ENCODE results near the gene VPS26C. TPM values are rescaled to one million over a fixed set of nuclear protein-coding genes. Genes with fewer than 3 reads are reported as not detected.

Gene VPS26C
- total RNA-seq, 1 experiment from 2014 or later: 33.1 TPM

Other genes starting within 250 kb of the VPS26C start
- 35.8 and 47.6 TPM in 2 replicates for gene PIGP, start 194.3 kb downstream of the VPS26C start, total RNA-seq (2014; rRNA removed; shearing (Covaris generic); ENCODE audit: low replicate concordance)
- gene TTC3, start 194.1 kb downstream of the VPS26C start, total RNA-seq (2014; rRNA removed; shearing (Covaris generic); ENCODE audit: low replicate concordance): 61.0 and 130 TPM in 2 replicates
- 18.2 and 28.2 TPM in 2 replicates for gene DYRK1A, start 99.4 kb upstream of the VPS26C start, total RNA-seq (2014; rRNA removed; shearing (Covaris generic); ENCODE audit: low replicate concordance)